PC-3 (cell line): ENCODE measurements around the gene KRT80. TPM values are rescaled to one million over a fixed set of nuclear protein-coding genes. Genes with fewer than 3 reads are reported as not detected.
A peak's percentile ranks its signal among the peaks of the same experiment; 100 is the strongest.

Experiments
- ATAC-seq: fragments of 200-7000 bp; cut with Tn5 transposase; 2 replicates; pipeline ENCODE4 v1.9.1; 2020; ENCODE audit warnings: mild to moderate bottlenecking, moderate library complexity
- BruUV-seq: library from RNA; stranded (reverse); fragments of 400-500 nt; replicated peaks from 2 replicates; lab custom pipeline; 2021; lab: Mats Ljungman, UMichigan
- CTCF ChIA-PET: fragments of 300-600 bp; sonication (Branson Sonifier 250); formaldehyde crosslinking; loops from one replicate; lab custom pipeline; 2022; ENCODE audit warnings: antibody characterized with exemption; lab: Charles Lee
- POLR2A ChIA-PET: fragments of 300-600 bp; sonication (Branson Sonifier 250); formaldehyde crosslinking; loops from one replicate; lab custom pipeline; 2022; ENCODE audit warnings: antibody characterized with exemption; ENCODE audit not compliant: unreplicated experiment; lab: Charles Lee
- DNase-seq: peaks from one replicate; pipeline ENCODE4 v3.0.0-alpha.2; 2015
- H2AFZ ChIP-seq: fragments of 300-600 bp; sonication (generic); 2 replicates; pipeline ENCODE4 v1.6.0; 2016; ENCODE audit warnings: antibody characterized with exemption, low read length
- H3F3A ChIP-seq: fragments of 300-600 bp; sonication (generic); one replicate; pipeline ENCODE4 v1.6.0; 2017; ENCODE audit warnings: antibody characterized with exemption, low read length, control low read depth, mild to moderate bottlenecking; ENCODE audit not compliant: unreplicated experiment
- H3K27ac ChIP-seq: fragments of 300-600 bp; sonication (generic); 2 replicates; pipeline ENCODE4 v1.5.1; 2016; ENCODE audit warnings: mild to moderate bottlenecking, low read length
- H3K27me3 ChIP-seq: fragments of 300-600 bp; sonication (generic); 2 replicates; pipeline ENCODE4 v1.6.1; 2016; ENCODE audit warnings: low read length, mixed read lengths
- H3K36me3 ChIP-seq: fragments of 300-600 bp; sonication (generic); 2 replicates; pipeline ENCODE4 v1.6.1; 2016; ENCODE audit warnings: low read depth, mixed run types, low read length, mixed read lengths
- H3K4me1 ChIP-seq: fragments of 300-600 bp; sonication (generic); 2 replicates; pipeline ENCODE4 v1.5.1; 2016; ENCODE audit warnings: low read length; ENCODE audit not compliant: insufficient read depth
- H3K4me2 ChIP-seq: fragments of 300-600 bp; sonication (generic); 2 replicates; pipeline ENCODE4 v1.6.0; 2016; ENCODE audit warnings: low read length
- H3K4me3 ChIP-seq: fragments of 300-600 bp; sonication (generic); 2 replicates; pipeline ENCODE4 v1.5.1; 2016; ENCODE audit warnings: mild to moderate bottlenecking, low read length, mixed read lengths
- H3K79me2 ChIP-seq: fragments of 300-600 bp; sonication (generic); 2 replicates; pipeline ENCODE4 v1.6.1; 2017; ENCODE audit warnings: low read length, mixed read lengths
- H3K9ac ChIP-seq: fragments of 300-600 bp; sonication (generic); 2 replicates; pipeline ENCODE4 v1.6.0; 2016; ENCODE audit warnings: mild to moderate bottlenecking, low read length
- H3K9me2 ChIP-seq: fragments of 300-600 bp; sonication (generic); replicated peaks from 2 replicates; pipeline ENCODE4 v1.6.1; 2016; ENCODE audit warnings: mixed run types, low read length, mixed read lengths
- H3K9me3 ChIP-seq: fragments of 300-600 bp; sonication (generic); 2 replicates; pipeline ENCODE4 v1.6.1; 2016; ENCODE audit warnings: low read length, mixed read lengths
- H4K20me1 ChIP-seq: fragments of 300-600 bp; sonication (generic); 2 replicates; pipeline ENCODE4 v1.6.1; 2016; ENCODE audit warnings: low read length, mixed read lengths
- EZH2 ChIP-seq: fragments of 300-600 bp; sonication (generic); IDR thresholded peaks from one replicate; pipeline ENCODE4 v1.6.1; 2017; ENCODE audit warnings: antibody characterized with exemption, mild to moderate bottlenecking, low read length; ENCODE audit not compliant: unreplicated experiment
- EZH2phosphoT487 ChIP-seq: fragments of 300-600 bp; sonication (generic); IDR thresholded peaks from 2 replicates; pipeline ENCODE4 v1.6.1; 2018; ENCODE audit warnings: mild to moderate bottlenecking, antibody characterized with exemption, low read length, borderline replicate concordance
- intact Hi-C: fragments of 100-400 bp; cut with micrococcal nuclease; formaldehyde crosslinking; loops from 2 replicates; pipeline ENCODE4 v1.9.0; 2023
- total RNA-seq: library from RNA; depleted of rRNA; stranded (reverse); fragments of >200 nt; gene quantifications from 2 replicates; pipeline ENCODE4 v1.2.3, GENCODE V29; 2014
- TF ChIP-seq, protein P1 (sequence below): fragments of 300-600 bp; sonication (generic); conservative IDR thresholded peaks from 2 replicates; pipeline ENCODE4 v1.5.1; 2017; ENCODE audit warnings: antibody characterized with exemption, low read depth, mild to moderate bottlenecking, low read length

The KRT80 gene
- total RNA-seq, 1 experiment from 2014 or later, result 19.8 TPM

DNA sequence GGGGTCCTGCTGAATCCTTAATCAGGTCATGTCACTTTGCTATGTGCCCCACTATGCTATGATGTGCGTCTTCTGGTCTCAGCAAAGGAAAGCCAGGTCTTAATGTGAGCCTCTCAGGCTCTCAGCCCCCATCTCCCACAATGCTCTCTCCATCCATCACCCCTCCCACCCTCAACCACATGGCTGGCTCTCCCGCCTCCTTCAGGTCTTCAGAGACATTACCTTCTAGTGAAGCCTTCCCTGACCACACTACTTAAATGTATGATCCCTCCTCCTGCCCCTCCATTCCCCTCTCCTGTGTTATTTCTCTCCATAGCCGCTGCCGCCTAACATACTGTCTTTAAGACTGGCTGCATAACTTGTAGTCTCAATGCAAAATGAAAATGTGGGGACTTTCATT, 50.5 kb downstream of the KRT80 start:
- intact Hi-C loops, result loop anchor here (5.0 kb wide), 1 partner anchor 366 kb away; no protein-coding TSS in a partner anchor
- Histone ChIP-seq H3K9me3 (no peaks in the 10 kb centered on the region), H3F3A (no peaks in the 10 kb centered on the region), H3K79me2 (peaks cover 17% of the 10 kb centered on the region), H3K4me1 (peaks cover 33% of the 10 kb centered on the region), H3K9me2 (no peaks in the 10 kb centered on the region), H2AFZ (no peak overlapping the region), H4K20me1 (no peaks in the 10 kb centered on the region), H3K4me3 (no peak overlapping the region), H3K27ac (no peak overlapping the region), H3K4me2 (no peak overlapping the region), H3K9ac (no peak overlapping the region), H3K27me3 (no peaks in the 10 kb centered on the region), H3K36me3 (no peaks in the 10 kb centered on the region)
- TF ChIP-seq, protein P1, sequence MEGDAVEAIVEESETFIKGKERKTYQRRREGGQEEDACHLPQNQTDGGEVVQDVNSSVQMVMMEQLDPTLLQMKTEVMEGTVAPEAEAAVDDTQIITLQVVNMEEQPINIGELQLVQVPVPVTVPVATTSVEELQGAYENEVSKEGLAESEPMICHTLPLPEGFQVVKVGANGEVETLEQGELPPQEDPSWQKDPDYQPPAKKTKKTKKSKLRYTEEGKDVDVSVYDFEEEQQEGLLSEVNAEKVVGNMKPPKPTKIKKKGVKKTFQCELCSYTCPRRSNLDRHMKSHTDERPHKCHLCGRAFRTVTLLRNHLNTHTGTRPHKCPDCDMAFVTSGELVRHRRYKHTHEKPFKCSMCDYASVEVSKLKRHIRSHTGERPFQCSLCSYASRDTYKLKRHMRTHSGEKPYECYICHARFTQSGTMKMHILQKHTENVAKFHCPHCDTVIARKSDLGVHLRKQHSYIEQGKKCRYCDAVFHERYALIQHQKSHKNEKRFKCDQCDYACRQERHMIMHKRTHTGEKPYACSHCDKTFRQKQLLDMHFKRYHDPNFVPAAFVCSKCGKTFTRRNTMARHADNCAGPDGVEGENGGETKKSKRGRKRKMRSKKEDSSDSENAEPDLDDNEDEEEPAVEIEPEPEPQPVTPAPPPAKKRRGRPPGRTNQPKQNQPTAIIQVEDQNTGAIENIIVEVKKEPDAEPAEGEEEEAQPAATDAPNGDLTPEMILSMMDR, result peak; percentile 19; the same call in 1 of the 2 replicates
- TF ChIP-seq EZH2, result no peak
- no peak for TF ChIP-seq EZH2phosphoT487
- ATAC-seq (no peak), DNase-seq (no peak)
- ChIA-PET POLR2A (no interaction called here), CTCF (no interaction called here)
- BruUV-seq, result no TSS peak

DNA sequence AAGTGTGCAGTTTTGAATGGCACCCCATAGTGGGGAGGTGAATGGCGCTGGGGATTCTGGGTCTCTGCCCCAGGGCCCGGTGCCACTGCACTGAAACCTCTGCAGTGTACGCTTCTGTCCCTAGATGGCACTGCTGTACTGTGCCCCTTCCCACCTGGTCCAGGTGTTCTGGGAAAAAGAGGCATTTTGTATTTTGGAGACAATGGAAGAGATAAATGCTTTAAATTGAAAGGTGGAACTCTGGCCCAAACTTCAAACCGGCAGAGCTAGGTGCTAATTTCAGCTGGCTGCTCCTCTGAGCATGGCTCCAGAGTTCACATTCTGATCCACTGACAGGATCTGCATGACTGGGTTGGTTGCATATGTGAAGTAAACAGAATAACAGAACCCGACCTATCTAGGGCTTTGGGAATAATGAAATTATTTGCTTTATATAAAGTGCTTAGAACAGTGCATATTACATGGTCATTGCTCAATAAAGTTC, 52.2 kb downstream of the KRT80 start:
- POLR2A ChIA-PET, result no interaction called here
- Histone ChIP-seq H3K4me2 (no peak overlapping the region), H2AFZ (peak overlapping the region; percentile 32; the same call in 1 of the 2 replicates), H4K20me1 (no peaks in the 10 kb centered on the region), H3K4me3 (no peak overlapping the region), H3K9me2 (no peaks in the 10 kb centered on the region), H3K36me3 (no peaks in the 10 kb centered on the region), H3F3A (no peaks in the 10 kb centered on the region), H3K27me3 (no peaks in the 10 kb centered on the region), H3K9ac (no peak overlapping the region), H3K4me1 (peaks cover 16% of the 10 kb centered on the region), H3K27ac (no peak overlapping the region), H3K9me3 (no peaks in the 10 kb centered on the region), H3K79me2 (peaks cover under 1% of the 10 kb centered on the region; the same call in 1 of the 2 replicates)
- ATAC-seq (peak; percentile 68), DNase-seq (peak; percentile 90)
- CTCF ChIA-PET, result no interaction called here
- no TSS peak for BruUV-seq
- TF ChIP-seq, protein P1, result peak; percentile 96
- TF ChIP-seq EZH2, result no peak
- no peak for TF ChIP-seq EZH2phosphoT487
- intact Hi-C loops, result loop anchor here (5.0 kb wide), 2 partner anchors 368 to 743 kb away; no protein-coding TSS in a partner anchor

- H3K4me2 ChIP-seq, result no peak overlapping the region
- no peaks in the 10 kb centered on the region for H3K27me3 ChIP-seq
- POLR2A ChIA-PET, result no interaction called here
- intact Hi-C loops, result loop anchor here (5.0 kb wide), 1 partner anchor 743 kb away; no protein-coding TSS in a partner anchor
- H3K4me3 ChIP-seq, result no peak overlapping the region
- H3F3A ChIP-seq, result no peaks in the 10 kb centered on the region
- H2AFZ ChIP-seq, result peak overlapping the region; percentile 32; the same call in 1 of the 2 replicates
- no peaks in the 10 kb centered on the region for H3K36me3 ChIP-seq
- no peak for TF ChIP-seq EZH2phosphoT487
- TF ChIP-seq EZH2, result no peak
- TF ChIP-seq, protein P1, result no peak
- no peaks in the 10 kb centered on the region for H4K20me1 ChIP-seq
- DNase-seq, result no peak
- H3K79me2 ChIP-seq, result no peaks in the 10 kb centered on the region
- H3K4me1 ChIP-seq, result peaks cover 11% of the 10 kb centered on the region
- CTCF ChIA-PET, result no interaction called here
- no peaks in the 10 kb centered on the region for H3K9me2 ChIP-seq
- no peaks in the 10 kb centered on the region for H3K9me3 ChIP-seq
- no peak for ATAC-seq
- BruUV-seq, result no TSS peak
- no peak overlapping the region for H3K9ac ChIP-seq
- no peak overlapping the region for H3K27ac ChIP-seq
These were observed 52.7 kb downstream of the KRT80 start for GRCh38 chr12:52139147-52139546.
